Tongue (tissue), 2 donors: ENCODE data around the gene CELF2. TPM values are rescaled to one million over a fixed set of nuclear protein-coding genes. Genes with fewer than 3 reads are reported as not detected.
A peak's percentile ranks its signal among the peaks of the same experiment; 100 is the strongest.
"Not testable (repeated sequence)": the region's sequence is repeated elsewhere in the genome, so short reads cannot be mapped to it uniquely, and the experiment has no call there.

ENCODE experiments used
- DNase-seq: peaks from one replicate; pipeline ENCODE4 v3.0.0-alpha.2; 2015
- total RNA-seq: library from RNA; depleted of rRNA; stranded (reverse); fragments of >200 nt; gene quantifications from one replicate; pipeline ENCODE4 v1.2.3, GENCODE V29; 2014

Gene CELF2
- total RNA-seq, 1 donor from 2014 or later: 57.5 TPM

DNA sequence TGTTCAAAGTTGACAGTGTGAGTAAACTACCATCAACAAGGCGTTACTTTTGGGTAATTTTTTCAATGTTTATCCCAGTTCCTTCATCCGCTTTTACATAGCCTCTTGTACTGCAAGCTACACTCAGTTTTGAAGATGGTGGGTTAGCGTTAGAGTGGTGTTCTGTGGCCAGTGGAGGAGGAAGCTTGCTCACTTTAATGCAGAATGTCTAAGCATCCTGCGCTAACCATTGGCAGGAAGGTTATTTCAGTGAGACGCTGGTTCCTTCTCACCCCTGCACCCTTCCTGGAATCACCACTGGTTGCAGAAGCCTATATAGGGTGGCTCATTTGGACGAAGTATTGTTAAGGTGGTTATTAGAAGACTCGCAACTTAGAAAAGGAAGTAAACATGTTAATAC is 159.1 kb downstream of the CELF2 start:
- DNase-seq: no peak

DNA sequence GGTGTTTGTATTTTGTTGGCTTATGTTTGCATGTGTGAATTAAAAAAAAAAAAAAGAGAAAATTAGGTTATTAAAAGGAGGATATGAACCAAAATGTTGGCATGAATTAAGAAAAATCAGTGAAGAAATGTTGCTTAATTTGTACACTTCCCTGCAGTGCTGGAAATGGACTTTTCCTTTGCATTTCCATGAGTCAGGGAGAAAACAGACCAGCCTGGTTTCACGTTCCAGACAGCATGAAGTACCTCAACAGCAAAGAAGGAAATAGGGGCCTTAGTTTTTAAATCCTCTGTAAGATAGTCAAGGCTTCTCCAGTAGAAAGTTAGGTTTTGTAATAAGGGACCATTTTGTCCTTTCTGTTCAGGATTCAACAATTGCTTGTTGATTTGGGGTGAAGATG is 159.7 kb downstream of the CELF2 start:
- no peak for DNase-seq

DNA sequence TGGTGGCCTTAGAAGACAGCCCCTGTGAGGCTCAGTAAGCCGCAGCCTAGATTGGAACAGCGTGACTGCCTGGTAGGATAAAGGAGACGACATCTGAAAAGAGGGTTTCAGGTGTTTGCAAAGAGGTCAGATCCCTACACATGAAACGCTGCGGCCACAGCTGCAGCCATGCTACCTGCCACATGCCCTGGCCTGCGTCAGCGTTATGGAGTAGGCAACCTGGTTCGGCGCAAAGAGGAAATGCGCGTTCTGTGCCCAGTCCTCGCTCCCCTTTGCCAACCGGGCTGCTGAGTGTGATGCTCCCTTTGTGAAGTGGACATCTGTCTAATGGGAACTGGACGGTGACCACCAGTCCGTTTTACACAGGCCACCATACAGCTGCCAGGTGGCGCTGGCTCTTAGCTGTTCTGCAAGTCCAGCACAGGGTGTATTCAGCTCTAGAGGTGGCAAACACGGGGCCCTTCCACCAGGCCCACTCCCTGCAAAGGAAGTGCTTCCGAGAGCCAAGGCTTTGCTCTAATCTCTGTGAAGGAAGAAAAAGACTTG is 160.3 kb downstream of the CELF2 start:
- no peak for DNase-seq

DNA sequence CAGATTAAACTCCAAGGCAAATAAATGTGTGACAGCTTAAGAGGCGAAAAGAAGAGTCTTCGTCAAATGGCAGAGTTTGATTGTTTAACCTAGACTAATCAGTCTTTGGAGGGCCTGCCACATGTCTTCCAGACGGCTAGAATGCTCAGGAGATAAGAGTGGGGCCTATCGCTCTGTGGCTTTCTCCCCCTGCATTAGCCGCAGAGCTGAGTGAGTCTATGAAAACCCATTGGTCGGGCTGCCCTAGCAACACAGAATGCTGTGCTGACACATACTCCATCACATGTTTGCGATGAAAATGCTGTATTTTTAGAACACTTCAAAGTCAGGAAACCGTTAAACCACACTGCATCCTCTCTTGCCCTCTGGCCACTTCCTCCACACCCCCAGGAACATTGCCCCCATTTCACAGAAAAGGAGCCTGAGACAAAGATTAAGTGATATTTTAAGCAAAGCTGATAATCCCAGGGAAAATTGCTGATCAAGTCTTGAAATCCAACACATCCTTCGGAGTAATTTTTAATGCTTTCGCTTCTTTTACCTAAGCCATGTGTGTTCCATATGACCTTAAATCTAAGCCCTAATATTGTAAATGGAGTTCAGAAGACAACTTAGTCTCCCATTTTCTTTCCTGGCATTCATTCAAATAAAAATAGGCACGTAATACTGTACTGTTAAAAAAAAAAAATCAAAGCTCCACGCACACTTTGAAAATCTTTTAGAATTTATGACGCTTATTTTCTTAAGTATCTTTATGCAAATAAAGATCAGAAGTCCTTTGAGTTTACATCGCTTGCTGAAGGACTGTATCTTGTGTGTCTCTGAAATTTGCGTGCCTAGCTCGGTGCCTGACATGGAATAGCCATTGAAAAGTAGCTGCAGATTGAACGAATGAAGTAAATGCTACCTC is 161.2 kb downstream of the CELF2 start:
- DNase-seq: peak; percentile 30

DNA sequence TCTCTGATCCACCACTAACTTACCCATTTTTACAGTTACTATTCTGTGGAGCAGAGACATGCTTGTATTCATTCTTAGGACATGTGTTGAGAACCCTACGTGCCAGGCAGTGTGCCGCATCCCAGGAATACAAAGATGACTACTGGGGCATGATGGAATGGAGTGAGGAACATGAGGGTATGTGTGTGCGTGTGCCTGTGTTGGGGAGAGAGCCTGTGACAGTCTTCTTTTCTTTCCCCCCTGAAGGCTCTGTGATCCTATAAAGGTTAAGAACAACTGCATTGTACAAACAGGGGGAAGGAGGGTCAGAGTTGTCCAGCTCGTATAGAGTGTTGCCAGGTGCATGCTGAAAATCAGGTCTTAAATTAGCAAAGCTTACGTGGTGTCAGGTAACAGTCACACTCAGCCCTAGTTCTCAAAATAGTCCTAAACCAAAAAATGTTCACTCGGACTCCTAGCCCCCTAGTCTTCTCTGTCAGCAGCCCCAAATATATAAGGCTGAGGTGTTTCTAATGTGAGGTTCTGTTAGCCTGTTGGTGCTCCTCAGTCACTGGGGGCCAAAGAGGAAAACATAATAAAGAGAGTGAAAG is 161.9 kb downstream of the CELF2 start:
- DNase-seq: peak; percentile 22

DNA sequence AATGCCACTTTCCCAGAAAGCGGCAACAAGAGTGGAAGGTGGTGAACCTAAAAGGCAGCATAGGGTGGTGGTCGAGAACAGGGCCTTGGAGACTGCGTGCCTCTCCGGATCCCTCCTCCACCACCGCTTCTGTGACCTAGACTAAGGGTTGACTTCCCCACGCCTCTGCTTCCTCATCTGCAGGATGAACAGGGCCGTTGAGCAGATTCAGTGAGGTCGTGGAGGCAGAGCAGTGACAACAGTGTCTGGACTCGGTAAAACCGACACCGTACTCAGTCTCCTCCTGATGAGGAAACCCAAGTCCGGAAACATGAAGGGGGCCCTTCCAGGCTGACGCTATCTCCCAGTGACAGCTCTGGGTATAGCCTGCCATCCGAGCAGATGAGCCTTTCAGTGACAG is 162.6 kb downstream of the CELF2 start:
- DNase-seq: no peak

DNA sequence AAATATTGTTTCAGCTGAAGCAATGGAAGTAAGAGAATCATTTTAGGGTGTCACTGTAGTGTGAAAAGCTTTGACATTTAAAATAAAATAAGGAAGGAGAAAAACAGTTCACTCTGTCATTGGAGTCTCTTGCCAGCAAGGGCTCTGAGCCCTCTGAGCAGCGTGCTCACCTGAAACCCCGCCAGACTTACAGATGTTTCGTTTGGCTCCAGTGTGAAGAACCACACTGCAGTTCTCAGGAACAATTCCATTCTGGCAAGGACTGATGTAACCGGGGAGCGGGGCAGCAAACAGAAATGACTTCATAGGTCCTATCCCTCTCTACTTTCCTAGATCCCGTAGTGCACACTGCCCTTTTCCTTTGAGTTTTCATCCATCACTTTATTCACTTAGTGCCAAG is 164.3 kb downstream of the CELF2 start:
- DNase-seq: peak; percentile 76

DNA sequence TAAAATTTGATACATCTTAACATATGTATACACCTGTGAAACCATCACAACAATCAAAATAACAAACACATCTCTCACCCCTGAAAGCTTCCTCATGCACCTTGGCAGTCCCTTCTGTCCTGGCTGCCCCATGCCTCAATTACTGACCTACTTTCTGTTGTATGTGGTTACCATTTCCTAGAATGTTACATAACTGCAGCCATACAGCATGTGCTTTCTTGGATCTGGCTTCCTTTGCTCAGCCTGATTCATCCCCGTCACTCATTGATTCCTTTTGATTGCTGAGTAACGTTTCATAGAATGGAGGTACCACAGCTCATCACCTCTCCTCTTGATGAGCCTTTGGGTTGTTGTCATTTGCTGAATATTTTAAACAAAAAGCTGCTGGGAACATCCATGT is 165.3 kb downstream of the CELF2 start:
- DNase-seq: no peak

DNA sequence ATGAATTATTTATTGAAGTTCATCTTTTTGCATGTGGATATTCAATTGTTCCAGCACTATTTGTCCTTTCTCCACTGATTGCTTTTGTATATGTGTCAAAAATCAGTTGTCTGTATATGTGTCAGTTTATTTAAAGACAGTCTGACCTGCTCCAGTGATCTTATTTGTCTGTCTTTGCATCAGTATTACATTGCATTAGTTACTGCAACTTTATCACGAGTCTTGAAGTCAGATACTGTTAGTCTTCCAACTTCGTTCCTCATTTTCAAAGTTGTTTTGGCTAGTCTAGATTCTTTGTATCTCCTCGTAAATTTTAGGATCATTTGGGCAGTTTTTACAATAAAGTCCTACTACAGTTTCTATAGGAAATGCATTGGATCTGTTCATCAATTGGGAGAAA is 166.4 kb downstream of the CELF2 start:
- no peak for DNase-seq

DNA sequence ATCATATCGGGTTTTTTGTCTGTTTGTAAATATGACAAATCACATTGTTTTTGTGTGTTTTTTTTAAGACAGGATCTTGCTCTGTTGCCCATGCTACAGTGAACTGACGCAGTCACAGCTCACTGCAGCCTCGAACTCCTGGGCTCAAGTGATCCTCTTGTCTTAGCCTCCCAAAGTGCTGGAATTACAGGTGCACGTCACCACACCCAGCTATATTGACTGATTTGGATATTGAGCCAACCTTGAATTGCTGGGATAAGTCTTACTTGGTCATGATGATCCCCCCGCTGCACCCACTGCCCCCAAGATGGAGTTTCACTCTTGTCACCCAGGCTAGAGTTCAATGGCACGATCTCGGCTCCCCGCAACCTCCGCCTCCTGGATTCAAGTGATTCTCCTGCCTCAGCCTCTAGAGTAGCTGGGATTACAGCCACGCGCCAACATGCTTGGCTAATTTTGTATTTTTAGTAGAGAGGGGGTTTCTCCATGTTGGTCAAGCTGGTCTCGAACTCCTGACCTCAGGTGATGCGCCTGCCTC is 167.5 kb downstream of the CELF2 start:
- DNase-seq: not testable (repeated sequence)

DNA sequence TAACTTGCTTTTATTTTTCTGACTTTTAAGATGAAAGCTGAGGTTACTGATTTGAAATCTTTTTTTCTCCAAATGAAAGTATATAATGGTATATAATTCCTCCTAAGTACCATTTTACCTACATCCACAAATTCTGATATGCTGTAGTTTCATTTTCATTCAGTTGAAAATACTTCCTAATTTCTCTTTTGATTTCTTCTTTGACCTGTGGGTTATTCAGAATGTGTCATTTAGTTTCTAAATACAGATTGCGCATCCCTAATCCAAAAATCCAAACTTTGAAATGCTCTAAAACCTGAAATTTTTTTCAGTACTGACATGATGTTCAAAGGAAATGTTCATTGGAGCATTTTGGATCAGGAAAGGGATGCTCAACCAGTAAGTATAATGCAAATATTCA is 168.7 kb downstream of the CELF2 start:
- no peak for DNase-seq

DNA sequence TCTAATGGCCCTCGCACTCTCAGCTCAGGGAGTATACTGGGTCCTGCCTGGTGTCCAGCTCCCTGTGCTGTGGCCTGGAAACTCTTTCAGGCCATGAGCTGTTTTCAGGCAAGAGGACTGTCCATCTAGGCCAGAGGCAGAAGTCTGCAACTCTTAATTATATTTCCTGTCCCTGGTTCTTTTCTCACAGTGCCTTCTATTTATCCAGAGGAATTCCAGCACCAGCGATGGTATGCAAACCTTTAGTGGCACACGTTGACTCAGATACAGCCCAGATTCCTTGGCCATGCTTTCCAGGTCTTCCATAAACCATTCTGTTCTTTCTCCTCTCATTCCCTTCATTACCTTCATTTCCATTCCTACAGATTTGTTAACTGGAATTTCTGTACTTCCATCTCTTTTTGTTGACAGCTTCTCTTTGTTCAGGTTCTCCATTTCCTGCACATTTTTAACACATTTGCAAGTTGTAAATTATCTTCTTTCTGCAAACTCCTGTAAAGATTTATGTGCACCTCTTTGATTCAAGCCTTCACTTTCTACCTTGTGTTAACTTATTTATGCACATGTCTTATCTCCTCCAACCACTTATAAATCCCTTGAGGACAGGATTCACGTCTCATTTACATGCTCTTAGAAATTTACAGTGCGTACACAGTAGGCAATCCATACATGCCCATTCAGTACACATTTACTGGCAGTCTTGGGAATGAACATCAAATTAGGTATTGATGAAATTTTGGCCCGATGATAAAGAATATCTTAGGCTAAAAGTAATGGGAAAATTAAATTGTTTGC is 172.1 kb downstream of the CELF2 start:
- no peak for DNase-seq

DNA sequence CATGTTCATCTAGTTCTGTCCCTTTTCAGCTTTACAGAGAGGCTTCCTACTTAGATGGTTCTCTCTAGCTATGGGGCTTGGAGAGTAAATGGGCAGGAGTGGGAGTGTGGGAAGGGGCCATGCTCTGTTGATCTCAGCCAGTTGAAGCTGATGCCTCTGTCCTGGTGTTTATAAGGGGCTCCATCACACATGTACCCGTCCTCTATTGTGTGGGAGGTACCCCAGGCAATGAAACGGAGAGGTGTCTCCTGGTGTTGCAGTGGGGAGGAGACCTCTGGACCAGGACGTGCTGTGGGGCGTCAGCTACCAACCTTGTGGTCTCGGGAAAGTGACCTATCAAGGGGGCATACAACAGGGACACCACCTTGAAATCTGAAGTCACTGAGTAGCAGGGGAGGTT is 173.5 kb downstream of the CELF2 start:
- no peak for DNase-seq

DNA sequence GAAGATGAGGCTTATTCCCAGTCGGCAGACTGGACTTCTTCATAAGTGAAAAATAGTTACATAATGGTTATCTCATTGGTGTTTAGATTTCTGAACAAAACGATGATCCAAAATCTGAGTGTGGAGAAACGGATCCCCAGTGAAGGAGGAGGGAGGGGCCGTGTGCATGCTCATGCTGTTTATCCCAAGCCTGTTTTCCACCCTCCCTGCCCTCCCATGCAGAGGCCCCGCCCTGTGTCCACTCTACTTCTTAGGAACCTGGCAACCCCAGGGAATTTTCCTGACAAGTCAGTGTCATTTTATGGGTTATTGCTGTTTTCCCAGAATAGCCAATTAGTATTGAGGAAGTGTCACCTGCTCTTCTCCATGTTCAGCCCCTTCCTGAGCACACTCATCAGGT is 174.0 kb downstream of the CELF2 start:
- no peak for DNase-seq

DNA sequence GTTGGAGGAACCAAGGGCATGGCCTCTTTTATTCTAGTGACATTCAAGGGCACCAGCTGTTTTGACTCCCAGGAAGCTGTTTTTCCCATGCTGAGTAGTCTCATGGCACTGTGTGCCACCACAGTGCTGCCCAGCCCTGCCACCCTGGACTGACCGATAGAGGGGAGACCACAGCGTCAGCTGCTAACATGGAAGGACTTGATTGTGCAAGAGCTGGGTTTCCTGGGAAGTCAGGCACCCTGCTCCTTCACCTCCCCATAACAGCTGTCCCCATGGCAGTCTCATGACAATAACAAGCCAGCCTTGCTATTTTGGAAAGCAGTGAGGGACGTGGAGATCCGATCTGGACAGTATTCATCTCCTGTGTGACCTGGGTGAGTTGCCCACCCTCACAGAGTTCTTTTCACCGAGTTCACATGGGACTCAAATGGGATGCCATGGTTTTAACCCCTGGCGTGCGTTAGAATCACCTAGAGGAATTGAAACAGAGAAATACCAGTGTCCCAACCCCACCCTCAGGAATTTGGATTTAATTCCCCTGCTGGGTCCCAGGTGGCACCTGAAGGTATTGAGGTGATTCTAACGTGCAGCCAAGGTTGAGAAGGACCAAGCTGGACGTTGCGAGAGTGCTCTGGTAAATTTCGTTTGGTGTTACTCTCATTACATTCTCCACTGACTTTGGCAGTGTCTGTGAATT is 174.8 kb downstream of the CELF2 start:
- DNase-seq: peak; percentile 47

DNA sequence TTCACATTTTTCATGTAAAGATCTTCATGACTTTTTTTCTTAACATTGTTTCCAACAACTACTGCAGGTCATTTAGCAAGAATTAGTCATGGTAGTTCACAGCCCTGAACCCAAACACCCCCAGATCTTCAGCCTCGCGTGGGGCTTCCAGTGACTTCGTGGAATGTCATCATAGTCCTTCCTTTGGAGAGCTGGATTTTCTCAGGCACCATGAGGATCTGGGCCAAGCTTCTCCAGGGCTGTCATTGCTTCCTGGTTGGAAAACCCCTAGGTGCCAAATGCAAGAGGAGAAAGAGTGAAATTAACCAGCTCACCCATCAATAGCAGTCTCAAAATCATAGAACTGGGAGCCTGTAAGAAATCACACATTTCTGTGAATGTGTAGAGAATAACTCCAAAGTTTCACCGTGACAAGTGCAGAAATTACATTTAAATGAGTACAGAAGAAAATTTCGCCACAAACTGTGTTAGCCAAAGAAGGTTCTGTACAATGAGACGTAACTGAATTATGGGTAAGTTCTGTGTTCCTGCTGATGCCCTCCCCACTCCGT is 175.4 kb downstream of the CELF2 start:
- peak; percentile 59 for DNase-seq

DNA sequence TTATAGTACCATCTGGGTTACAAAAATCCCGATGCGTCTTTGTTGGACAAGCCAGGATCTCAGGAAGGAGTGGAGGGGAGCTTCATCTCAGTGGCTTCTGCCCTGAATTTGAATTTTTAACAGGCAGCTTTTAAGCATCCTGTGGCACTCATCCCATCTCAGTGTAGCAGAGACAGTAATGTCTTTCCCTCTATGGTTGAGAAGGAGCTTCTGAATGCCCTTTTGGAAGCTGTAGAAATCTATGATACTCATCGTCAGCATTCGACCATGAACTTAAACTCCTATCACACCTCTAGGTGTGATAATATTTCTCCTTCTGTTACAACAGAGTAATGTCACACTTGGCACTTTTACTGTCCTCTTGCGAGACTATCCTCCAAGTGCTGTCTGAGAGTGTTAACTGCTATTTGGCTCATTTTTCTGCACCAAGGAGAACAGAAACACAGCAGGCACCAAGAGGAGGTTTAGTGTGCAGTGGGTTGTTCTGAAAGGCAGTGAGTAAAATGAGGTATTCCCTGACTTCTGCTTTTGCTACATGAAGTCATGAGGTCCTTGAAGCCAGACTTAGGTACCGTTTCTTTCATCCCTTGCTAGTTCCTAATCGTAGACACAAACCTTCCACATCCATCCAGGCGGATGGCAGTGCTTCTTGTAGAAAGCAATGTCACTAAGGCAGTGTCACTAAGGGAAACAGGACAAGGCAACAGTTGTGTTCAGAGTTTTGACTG is 177.4 kb downstream of the CELF2 start:
- no peak for DNase-seq

DNA sequence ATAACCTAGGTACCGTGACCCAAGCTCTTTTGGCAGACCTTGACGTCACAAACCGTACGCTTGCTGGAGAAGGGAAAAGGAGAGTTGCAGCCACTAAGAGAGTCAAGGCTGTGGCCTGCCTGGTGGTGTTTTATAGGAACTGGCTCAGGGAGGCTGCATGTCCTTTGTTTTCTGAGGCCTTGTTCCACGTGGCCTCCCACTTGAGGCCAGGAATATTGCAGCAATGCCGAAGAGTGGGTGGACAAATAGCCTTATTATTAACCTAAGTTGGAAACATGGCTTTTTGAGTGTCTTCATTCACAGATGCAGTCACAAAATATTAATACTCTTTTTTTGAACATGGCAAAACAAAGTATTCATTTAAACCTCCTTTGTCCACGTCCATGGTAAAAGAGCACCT is 178.0 kb downstream of the CELF2 start:
- no peak for DNase-seq

DNA sequence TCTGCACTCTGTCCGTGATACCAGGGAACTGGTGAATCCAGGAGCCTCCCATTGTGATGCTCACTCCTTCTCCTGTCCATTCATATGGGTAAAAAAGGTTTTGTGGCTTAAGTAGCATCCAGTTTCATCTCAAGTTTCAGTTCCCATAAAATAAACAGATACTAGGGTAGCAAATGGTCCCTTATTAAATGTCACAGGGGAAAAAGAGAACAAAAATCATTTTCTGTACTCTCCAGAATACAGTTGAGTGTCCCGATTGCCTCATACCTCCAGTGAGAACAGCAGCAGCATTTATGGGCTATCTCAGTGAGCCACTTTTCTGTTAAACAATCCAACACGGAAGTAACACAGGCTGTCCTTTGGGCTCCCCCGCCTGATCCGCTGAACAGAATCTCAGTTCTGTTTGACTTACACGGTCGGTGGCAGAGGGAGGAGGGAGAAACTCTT is 179.6 kb downstream of the CELF2 start:
- DNase-seq: no peak

DNA sequence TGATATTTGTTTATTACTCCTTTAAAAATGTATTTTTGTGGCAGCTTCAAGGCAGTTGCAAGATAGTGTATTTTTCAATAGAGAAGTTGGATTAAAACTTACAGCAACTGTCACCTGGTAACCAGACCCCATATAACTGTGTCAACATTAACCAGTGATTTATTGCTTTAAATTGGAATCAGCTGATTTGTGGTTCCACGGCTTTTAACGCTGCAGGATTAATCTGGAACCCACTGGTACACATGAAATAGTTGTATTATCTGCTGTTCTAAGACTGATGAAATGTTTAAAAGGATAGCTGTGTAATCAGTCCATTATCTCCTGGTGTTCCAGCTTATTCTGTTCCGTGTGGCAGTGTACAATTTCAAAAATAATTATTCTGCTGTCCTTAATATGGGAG is 180.2 kb downstream of the CELF2 start:
- no peak for DNase-seq

DNA sequence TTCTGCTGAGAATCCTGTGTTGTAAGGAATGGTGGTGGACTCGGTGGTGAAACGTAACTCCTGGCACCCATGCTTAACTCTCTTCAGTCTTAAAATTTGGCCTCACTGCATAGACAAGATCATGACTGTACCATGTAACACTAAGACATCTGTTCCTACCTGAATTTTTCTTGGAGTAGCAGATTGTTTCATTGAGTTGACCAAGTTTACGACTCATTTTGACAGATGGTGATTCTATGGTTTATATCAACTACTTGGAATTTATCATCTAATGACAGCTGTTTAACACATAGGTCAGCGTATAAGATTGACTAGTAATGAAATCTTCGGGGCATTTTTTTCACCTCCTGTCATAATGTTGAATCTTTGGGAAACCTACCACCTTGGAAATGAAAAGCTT is 184.2 kb downstream of the CELF2 start:
- DNase-seq: no peak
